ENCODE data around the gene TMEM270.

The TMEM270 gene

DNA sequence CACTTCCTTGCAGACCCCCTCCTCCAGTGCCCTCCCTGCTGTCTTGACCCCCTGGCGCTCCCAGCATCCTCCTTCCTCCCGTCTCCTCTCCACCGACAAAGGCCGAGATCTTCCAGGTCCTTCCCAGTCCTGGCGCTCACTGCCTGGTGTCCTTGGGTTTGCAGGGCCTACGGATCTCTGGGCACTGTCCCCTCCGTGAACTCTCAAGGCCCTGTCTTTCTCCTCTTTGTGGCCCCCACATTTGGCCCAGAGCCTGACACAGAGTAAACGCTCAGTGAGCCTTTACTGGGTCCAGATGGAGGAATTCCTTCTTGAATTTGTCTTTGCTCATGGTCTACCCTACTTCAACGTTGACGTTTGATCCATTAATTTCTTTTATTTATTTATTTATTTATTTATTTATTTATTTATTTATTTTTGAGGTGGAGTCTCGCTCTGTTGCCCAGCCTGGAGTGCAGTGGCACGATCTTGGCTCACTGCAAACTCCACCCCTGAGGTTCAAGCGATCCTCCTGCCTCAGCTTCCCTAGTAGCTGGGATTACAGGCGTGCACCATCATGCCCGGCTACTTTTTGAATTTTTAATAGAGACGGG is 29.7 kb downstream of the TMEM270 start:
- DNase-seq, result no peak

DNA sequence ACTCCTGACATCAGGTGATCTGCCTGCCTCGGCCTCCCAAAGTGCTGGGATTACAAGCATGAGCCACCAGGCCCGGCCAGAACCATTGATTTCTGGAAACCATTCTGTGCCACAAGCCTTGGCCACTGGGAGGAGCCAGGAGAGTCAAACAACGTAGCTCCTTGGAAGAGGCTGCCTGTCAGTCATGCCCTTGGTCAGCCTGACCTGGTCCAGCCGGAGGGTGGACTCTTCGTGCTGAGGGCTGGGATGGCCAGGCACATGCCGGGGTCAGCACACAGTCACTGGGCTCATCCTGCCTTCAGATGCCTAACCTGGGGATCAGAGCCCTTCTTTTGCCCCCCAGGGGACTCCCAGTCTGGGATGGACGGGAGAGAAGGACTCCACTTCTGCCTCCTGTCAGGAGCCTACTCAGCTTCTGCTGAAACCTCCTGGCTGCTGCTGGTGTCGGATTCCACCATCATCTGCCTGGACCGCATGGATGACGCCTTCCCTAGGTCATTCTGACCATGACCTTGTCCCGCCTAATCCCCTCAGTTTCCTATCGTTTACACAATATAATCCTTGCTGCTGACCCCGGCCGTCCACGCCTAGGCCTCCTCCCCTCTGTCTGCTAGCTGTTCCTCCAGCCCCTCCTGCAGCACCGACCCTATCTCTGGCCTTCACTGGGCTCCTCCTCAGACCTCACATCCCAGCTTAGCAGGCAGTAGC is 30.4 kb downstream of the TMEM270 start:
- DNase-seq, result no peak

DNA sequence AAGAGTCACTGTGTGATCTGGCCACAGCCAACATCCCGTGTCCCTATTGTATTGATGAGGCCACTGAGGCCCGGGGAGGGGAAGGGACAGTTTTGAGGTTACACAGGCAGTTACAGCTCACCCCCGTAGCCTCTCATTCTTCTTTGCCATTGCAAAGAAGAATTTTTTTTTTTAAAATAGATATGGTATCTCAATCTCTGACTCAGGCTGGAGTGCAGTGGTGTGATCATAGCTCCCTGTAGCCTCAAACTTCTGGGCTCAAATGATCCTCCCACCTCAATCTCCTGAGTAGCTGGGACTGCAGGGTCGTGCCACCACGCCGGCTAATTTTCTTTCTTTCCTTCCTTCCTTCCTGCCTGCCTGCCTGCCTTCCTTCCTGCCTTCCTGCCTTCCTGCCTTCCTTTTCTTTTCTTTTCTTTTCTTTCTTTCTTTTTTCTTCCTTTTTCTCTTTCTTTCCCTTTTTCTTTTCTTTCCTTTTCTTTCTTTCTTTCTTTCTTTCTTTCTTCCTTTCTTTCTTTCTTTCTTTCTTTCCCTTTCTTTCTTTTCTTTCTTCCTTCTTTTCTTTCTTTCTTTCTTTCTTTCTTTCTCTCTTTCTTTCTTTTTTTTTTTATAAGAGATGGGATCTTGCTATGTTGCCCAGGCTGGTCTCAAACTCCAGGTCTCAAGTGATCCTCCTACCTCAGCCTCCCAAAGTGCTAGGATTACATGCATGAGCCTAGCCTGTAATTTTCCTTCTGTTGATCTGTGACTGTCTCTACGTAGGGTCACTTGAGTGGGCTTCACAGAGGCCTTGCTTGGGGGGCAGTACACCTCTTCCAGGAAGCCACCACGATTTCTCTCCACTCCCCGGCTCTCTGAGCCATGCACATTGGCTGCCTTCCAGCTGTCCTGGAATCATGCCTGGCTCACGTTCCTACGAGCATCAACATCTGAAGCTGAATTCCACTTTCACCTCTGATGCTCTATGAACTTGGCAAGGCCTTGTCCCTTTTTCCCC is 31.3 kb downstream of the TMEM270 start:
- DNase-seq, result peak; percentile 27

DNA sequence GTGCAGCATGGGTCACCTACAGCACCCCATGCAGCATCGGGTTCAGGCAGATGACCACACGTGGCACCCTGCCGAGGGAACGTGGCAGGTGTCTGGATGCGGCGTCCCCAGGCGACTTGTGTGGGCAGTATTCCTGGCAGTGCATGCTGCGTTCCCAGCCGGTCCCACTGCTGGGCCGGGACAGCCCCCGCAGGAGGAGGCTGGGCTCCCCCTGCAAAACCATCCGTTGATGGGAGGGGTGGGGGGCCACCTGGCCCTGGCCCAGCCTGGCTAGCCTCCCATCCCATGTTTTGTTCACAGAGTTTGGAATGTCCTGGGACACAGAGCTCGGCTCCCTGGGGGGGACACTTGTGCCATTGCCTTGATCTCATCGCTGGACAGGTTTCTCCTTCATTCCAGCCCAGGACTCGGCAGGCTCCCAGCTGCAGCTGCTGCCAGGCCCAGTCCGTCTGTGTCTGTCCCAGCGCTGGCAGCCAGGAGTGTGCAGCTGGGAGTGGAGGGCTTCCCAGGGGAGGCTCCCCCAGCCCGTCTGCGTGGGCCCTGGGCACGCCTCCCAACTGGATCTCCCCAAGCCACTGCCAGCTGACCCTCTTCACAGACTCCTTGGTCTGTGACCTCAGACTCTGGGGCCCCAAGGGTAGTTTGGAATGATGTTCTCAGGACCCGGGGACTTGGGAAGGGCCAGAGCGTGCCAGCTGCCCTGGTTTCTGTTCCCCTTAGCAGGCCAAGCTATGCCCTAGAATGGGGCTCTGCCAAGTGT is 32.6 kb downstream of the TMEM270 start:
- peak; percentile 30 for DNase-seq

DNA sequence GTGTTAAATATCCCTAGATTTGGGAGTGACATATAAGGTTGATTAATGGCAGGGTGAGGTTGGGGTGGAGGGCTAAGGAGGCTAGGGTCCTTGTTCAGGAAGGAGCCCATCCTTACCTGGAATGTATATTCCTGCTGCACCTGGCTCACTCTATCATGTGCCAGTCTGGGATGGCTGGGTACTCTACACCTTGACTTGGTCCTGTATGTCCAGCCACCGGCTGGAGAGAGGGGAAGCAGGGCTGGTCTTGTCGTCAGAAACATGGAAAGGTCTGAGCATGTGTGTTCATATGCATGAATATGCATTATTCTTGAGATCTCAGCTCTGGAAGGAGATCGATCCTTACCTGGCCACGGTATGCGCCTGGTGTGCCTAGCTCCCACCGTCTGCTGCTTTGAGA is 33.2 kb downstream of the TMEM270 start:
- no peak for DNase-seq

DNA sequence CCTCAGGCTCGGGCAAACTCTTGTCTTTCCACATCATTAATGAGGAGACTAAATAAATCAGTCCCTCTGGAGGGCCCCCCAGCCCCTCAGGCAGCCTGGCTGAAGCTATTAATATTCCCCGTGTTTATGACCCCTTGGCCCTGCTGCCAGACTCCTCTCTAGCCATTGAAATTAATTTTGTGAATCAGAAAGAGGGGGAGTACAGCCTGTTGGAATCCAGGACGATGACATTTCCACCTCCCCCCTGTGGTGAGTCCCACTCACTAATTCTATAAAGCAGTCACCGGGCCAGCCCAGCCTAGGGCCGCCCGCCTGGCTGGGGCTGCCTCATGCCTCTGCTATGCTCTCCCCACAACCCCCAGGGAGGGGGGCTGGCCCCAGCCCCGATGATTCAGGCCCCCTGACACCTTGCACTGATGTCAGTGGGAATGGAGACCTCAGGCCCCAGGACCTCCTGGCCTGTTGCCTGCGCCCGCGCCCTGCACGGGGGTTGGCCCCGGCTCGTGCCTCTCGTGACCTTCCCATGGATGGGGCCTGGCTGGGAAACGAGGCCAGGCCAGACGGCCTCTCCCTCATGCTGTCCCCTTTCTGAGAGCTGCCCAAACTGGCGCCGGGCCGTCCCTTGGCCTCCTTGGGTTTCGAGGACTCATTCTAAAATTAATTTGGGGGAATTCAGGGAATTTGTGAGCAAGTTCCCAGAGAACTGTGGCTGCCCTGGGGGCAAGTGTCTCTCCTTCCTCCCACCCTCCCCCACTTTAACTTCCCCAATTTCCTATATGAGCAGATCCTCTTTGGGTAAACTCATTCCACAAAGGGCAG is 34.0 kb downstream of the TMEM270 start:
- DNase-seq, result no peak

DNA sequence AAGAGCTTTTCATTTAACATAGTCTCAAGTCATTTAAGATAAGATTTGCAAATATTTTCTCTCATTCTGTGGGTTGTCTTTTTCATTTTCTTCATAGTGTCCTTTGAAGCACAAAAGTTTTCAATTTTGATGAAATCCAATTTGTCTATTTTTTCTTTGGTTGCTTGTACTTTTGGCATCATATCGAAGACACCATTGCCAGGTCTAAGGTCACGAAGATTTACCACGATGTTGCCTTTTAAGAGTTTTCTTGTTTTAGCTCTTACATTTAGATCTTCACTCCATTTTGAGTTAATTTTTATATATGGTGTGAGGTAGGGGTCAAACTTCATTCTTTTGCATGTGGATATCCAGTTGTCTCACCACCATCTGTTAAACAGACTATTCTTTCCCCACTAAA is 34.7 kb downstream of the TMEM270 start:
- no peak for DNase-seq

DNA sequence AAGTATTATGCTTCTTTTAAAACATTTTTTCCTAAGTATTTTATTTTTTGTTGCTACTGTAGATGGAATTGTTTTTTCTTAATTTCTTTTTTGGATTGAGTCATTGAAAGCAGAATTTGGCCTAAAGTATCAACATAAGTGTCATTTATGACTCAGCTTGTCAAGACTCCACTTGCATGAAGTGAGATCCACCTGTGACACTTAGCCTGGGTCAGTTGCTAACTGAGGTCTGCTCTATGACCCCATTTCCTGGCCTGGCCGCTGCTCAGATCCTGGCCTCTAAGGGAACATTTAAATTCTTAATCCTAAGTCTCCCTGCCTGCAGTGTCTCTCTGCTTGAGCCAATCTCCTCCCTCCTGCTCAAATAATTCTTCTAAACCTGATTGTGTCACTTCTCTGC is 35.5 kb downstream of the TMEM270 start:
- DNase-seq, result no peak

DNA sequence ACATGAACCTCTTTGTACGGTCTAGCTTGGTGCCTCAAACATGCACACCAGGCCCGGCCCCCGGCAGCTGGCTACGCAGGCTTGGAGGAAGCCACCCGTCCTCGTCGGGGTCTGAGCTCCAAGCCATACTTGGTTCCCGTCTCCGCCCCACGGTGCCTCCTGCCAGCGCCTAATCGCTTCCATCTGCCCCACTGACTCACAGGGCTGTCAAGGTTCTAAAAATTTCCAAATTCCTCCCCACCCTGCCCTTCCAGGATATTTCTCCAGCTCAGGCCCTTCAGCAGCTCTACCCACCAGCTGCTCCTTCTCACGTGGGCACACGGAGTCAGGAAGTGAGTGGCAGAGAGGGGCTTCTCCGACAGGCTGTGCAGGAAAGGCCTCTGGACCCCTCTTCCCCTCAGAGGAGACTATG is 38.8 kb downstream of the TMEM270 start:
- DNase-seq, result peak; percentile 21

DNA sequence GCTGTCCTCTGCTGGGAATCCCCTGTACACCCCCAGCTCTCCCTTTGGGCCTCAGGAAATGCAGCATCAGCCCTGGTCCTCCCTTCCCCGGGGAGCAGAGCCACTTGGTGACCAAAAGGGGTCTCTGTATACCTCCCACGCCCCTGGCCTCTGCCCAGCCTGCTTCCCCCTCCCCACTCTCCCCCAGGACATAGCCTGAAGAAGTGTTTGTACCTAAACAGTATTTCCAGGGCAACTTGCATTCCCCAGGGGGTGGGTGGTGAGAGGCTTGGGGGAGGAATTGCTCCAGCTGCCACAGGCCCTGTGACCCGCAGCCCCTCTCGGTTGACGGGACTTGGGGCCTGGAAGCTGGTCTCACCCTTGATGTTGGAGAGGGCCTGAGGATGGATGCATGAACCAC is 39.3 kb downstream of the TMEM270 start:
- no peak for DNase-seq

DNA sequence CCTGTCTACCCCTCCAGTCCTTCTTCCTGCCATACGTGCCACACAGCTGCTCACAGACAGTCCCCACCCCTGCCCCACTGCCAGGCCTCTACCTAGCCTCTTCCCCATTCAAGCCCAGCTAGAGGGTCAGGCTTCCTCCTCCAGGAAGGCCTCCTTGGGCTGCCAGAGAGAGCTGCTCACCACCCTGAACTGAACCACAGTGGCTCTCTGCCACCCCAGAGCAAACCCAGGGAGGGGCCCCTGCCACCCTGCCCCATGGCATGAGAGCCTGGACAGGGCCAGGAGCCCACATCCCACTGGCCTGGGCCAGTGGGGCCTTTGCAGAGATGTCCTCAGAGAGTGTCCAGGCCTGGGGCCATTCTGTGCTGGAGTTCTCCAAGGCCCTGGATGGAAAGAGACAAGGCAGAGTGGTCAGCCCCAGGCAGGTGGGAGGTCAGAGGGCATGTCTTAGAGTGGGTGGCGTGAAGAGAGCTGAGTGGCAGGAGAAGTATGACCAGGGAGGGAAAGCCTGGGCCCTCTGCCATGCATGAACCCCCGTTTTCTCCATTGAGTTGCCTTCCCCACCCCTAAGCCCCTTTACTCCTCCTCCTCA is 40.4 kb downstream of the TMEM270 start:
- no peak for DNase-seq

DNA sequence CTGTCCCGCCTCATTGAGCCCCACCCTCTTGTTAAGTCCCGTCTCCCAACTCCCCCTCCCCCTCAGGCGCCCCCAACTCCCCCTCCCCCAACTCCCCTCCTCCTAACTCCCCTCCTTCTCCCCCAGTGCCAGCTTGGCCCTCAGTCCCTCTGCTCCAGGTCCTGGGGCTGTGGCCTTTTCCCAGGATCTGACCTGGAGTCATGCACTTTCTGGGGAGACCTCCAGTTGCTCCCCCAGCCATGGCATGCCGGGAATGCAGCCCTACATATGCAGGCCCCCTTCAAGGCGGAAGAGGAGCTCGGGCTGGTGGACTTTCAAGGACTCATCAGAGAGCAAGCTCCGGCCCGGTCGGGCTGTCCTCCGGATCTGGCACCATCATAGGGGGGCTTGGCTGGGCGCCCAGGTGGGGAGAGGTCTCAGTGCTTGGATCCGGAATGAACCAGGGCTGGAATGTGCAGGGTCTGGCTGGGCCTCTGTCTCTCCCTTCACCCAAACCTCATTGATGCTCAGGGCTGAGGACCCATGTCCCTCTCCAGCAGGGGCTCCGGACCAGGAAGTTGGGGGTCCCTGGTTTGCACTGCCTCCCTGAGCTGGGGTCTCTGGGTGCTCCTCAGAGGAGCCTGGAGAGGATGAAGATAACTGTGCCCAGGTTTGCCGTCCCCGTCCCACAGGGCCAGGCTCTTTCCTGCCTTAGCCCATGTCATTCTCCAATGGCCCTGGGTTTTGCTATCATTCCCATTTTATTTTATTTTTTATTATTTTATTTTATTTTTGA is 41.1 kb downstream of the TMEM270 start:
- no peak for DNase-seq

DNA sequence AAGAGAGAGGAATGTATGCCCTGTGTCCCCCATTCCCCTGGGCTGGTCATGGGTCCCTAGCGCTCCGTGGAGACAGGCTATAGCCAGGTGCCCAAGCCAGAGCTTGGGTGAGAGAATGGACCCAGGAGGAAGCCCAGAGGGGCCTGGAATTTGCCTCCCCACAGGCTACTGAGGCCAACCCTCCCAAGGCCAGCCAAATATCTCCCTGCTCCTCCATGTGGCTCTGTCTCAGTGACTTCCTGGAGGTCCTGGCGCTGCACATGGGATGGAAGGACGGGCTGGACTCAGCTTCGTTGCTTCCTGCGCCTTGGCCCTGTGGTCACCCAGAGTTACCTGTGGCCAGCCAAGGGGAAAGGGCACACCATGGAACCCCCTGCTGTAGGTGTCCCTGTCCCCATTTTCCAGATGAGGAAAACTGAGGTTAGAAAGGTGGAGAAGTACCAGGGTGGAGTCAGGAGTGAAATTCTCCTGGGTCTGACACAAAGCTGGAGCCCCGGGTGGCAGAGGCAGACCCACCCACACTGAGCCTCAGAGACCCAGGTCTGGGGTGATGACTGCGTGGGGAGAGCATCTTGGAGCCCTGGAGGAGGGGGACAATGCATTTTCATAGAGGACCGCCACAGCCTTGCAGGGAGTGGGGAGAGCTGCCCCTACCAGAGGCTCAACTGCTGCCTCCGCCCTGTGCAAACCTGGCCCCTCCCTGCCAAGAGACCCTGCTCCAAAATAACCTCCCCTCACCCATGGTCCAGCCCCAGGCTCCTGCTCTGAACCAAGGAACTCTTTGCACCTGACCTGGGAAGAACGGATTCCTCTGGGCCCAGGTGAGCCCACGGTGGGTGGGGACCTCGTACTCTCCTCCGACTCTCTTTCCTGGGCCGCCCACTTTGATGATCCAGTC is 42.6 kb downstream of the TMEM270 start:
- DNase-seq, result no peak

DNA sequence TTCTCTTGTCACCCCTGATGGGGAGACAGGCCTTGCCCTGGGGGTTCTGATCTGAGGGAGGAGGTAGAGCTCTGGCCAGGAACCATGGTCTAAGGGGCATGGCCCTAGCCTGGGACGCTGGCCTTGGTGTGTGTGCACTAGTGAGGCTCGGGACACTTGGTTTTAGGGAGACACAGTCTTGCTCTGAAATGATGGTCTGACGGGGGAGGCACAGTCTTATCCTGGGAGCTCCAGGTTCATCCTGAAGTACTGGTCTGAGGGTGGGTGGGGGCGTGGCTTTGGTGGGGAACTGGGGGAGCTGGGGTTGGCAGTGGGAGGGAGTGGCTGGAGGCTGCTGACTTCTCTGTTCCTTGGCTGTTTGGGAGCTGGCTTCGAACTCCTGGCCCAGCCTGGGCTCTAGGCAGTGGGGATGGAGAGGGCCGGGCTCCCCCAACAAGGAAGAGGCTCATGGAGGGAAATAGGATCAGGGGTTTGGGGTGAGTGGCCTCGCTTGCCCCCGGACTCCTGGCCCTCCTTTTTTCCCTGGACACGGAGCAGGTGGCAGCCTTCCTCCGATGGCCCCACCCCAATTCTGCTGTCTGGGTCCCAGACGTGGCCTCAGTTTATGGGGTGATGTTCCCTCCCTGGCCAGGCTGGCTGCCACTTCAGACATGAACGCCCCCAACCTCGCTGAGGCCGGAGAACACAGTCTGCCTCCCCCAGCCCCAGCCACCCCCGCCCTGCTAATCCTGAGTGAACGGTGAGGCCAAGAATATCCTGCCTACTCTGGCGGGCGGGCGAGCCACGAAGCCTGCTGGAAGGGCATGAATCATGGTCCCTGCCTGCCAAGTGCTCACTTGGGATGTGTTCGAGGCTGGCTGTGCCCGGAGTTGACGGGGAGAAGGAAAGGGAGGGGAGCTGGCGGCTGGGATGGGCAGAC is 43.5 kb downstream of the TMEM270 start:
- DNase-seq, result no peak

DNA sequence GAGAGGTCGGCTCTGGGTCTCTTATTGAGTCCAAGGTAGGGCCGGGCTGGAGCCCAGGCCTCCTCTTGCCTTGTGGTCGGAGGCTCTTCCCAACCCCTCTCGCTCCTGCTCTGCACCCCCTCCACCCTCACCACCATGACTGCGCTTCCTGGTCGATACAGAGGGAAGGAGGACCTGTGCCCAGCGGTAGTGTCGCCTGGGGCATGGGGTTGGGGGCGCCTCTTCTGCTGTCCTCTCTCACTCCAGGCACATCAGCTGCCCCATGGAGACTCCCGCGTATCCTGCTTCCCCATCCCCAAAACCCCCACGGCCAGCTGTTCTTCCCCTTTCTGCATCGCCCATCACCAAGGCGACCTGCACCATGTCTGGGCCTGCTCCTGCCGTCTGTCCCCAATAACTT is 44.4 kb downstream of the TMEM270 start:
- peak; percentile 17 for DNase-seq

DNA sequence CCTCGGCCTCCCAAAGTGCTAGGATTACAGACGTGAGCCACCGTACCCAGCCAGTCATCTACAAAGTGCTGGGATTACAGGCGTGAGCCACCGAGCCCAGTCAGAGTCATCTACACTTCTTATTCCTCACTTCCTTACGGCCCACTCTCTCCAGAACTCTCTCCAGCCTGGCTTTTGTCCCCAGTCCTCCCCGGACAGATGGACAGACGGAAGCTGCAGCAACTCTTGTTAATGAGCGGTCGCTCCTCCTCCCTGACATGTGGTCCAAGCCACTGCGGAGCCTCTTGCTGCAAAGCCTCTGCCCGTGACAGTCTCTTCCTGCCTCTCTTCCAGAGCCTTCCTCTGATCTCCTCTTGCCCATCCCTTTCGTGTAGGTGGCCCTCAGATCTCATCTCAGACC is 45.9 kb downstream of the TMEM270 start:
- DNase-seq, result no peak

DNA sequence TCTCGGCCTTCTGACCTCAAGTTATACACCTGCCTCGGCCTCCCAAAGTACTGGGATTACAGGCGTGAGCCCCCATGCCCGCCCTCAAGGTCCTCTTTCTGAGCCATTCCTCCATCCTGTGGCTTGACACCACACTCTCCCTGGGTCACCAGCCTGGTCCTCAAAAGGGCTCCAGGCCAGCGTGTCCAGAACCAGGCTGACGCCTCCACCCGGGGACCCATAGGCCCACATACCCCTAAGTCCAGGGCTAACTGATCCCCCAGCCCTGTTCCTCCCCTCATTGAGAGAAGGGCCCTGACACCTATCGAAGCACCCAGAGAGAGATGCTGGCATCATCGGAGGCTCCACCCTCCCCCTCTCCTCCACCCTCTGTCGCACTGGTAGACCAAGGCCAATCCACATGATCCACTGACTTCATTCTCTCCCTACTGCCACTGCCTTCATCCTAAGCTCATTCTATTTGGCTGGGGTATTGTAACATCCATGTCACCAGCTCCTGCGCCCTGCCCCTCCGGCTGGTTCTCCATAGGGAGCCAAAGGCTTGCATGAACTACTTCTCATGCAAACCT is 46.7 kb downstream of the TMEM270 start:
- DNase-seq, result no peak

DNA sequence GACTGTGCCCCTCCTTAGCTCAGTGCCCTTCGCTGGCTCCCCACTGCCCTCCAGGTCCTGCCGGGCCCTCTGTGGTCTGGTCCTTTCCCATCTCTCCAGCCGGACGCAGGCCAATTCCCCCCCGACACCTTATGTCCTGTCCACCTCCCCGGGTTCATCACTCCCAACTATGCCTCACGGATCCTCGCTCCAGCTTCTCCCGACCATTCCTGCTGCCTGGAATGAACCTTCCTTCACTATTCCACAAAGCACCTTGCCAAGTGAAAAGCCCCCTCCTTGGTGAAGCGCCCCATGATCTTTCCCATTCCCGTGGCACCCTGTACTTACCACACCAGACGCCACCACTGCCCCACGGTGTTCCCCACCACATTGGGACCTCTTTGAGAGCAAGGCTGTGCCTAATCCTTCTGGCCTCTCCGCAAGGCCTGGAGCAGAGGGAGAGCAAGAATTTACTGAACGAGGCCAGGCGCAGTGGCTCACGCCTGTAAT is 47.2 kb downstream of the TMEM270 start:
- no peak for DNase-seq
